ENCODE data around the gene AHDC1. TPM values are rescaled to one million over a fixed set of nuclear protein-coding genes. Genes with fewer than 3 reads are reported as not detected.
"Not testable (repeated sequence)": the region's sequence is repeated elsewhere in the genome, so short reads cannot be mapped to it uniquely, and the experiment has no call there.

Gene AHDC1
- total and polyA plus RNA-seq, 2 experiments from 2014 or later: 3.9 to 5.3 TPM

DNA sequence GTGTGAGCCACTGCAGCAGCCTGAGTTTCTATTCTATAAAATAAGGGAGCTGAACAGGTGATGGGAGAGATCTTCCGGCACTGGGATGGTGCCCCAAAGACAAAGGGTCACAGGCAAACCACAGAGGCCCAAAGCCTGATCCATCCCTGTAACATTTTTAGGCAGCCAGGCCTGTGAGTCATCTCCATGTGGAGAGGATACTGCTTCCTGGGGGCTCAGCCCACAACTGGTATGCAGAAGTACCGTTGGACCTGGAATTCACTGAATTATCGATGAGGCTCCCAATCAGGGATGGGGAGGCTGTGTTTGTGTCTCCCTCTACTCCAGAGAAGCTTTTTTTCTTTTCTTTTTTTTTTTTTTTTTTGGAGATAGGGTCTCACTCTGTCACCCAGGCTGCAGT, 65.2 kb downstream of the AHDC1 start:
- in situ Hi-C loops (cut with MboI): no loop called here
- H3K27me3 ChIP-seq (replicated peaks; ENCODE audit: insufficient read depth): no peaks in the 10 kb centered on the region
- no peak overlapping the region for H2AFZ ChIP-seq
- peak overlapping the region; percentile 75 for H3K9ac ChIP-seq
- H3K9me2 ChIP-seq (ENCODE audit: insufficient read depth): no peaks in the 10 kb centered on the region
- peak; percentile 87 for DNase-seq
- no peaks in the 10 kb centered on the region for H4K20me1 ChIP-seq (ENCODE audit: insufficient read depth)
- H3K4me1 ChIP-seq (ENCODE audit: insufficient read depth): peaks cover 74% of the 10 kb centered on the region
- H3K79me2 ChIP-seq (ENCODE audit: insufficient read depth): peaks cover 55% of the 10 kb centered on the region
- no peaks in the 10 kb centered on the region for H3K9me3 ChIP-seq (ENCODE audit: low read depth)
- H3K36me3 ChIP-seq (ENCODE audit: low read depth): no peaks in the 10 kb centered on the region
- peak overlapping the region; percentile 95 for H3K27ac ChIP-seq
- H3F3A ChIP-seq (ENCODE audit: insufficient read depth): peaks cover 49% of the 10 kb centered on the region
- TF ChIP-seq EZH2 (IDR thresholded peaks at IDR 0.05; ENCODE audit: insufficient read depth, poor library complexity, severe bottlenecking): no peak
- TF ChIP-seq EZH2phosphoT487 (IDR thresholded peaks at IDR 0.05; ENCODE audit: insufficient read depth, low read depth): no peak
- WGBS, 2 experiments (ENCODE audit: low coverage in 1 of 2, low lambda C conversion rate in 2 of 2, missing lambda C conversion rate in 2 of 2): 1 to 2% methylated on average over 3 of the region's 3 CpGs
- 0 out of 2 replicates have a peak overlapping the region, but pooled peaks have one; percentile 8 for H3K4me3 ChIP-seq
- H3K4me2 ChIP-seq (ENCODE audit: unreplicated experiment): peak overlapping the region; percentile 91

DNA sequence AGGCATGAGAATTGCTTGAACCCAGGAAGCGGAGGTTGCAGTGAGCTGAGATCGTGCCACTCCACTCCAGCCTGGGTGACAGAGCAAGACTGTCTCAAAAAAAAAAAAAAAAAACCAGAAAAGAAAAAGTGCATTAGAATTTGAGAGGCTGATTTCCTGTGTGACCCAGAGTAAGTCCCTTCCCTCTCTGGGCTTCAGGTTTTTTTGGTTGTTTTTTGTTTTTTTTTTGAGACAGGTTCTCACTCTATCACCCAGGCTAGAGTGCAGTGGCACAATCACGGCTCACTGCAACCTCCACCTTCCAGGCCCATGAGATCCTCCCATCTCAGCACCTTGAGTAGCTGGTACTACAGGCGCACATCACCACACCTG, 65.7 kb downstream of the AHDC1 start:
- Histone ChIP-seq H3K4me1 (ENCODE audit: insufficient read depth) (peaks cover 70% of the 10 kb centered on the region), H3K4me3 (0 out of 2 replicates have a peak overlapping the region, but pooled peaks have one; percentile 8), H3K9ac (peak overlapping the region; percentile 75), H3F3A (ENCODE audit: insufficient read depth) (peaks cover 45% of the 10 kb centered on the region), H3K27ac (peak overlapping the region; percentile 95), H3K4me2 (ENCODE audit: unreplicated experiment) (peak overlapping the region; percentile 91), H3K79me2 (ENCODE audit: insufficient read depth) (peaks cover 51% of the 10 kb centered on the region)
- H3K36me3 ChIP-seq (ENCODE audit: low read depth); H3K27me3 ChIP-seq (replicated peaks; ENCODE audit: insufficient read depth); H2AFZ ChIP-seq; in situ Hi-C loops (cut with MboI); DNase-seq; H3K9me3 ChIP-seq (ENCODE audit: low read depth); H4K20me1 ChIP-seq (ENCODE audit: insufficient read depth); H3K9me2 ChIP-seq (ENCODE audit: insufficient read depth): not testable (repeated sequence)
- 67 to 72% methylated on average over 3 to 4 of the region's 4 CpGs for WGBS, 2 experiments (ENCODE audit: low coverage in 1 of 2, low lambda C conversion rate in 2 of 2, missing lambda C conversion rate in 2 of 2)

- Histone ChIP-seq H2AFZ (no peak overlapping the region), H3K9me3 (ENCODE audit: low read depth) (no peaks in the 10 kb centered on the region), H4K20me1 (ENCODE audit: insufficient read depth) (no peaks in the 10 kb centered on the region), H3K4me3 (no peak overlapping the region), H3K9ac (peak overlapping the region; percentile 75), H3K4me1 (ENCODE audit: insufficient read depth) (peaks cover 55% of the 10 kb centered on the region), H3K4me2 (ENCODE audit: unreplicated experiment) (peak overlapping the region; percentile 74), H3K9me2 (ENCODE audit: insufficient read depth) (no peaks in the 10 kb centered on the region), H3K79me2 (ENCODE audit: insufficient read depth) (peaks cover 36% of the 10 kb centered on the region), H3K27ac (peak overlapping the region; percentile 95), H3K27me3 (replicated peaks; ENCODE audit: insufficient read depth) (no peaks in the 10 kb centered on the region), H3F3A (ENCODE audit: insufficient read depth) (peaks cover 33% of the 10 kb centered on the region), H3K36me3 (ENCODE audit: low read depth) (no peaks in the 10 kb centered on the region)
- in situ Hi-C loops (cut with MboI): no loop called here
- peak; percentile 93 for DNase-seq
- TF ChIP-seq EZH2 (IDR thresholded peaks at IDR 0.05; ENCODE audit: insufficient read depth, poor library complexity, severe bottlenecking): no peak
- 4 to 5% methylated on average over 11 of the region's 11 CpGs for WGBS, 2 experiments (ENCODE audit: low coverage in 1 of 2, low lambda C conversion rate in 2 of 2, missing lambda C conversion rate in 2 of 2)
Observed at GRCh38 chr1:27536767-27537166, 67.2 kb downstream of the AHDC1 start.

- Histone ChIP-seq H3K4me2 (ENCODE audit: unreplicated experiment) (peak overlapping the region; percentile 74), H3K4me3 (no peak overlapping the region), H2AFZ (no peak overlapping the region), H3F3A (ENCODE audit: insufficient read depth) (peaks cover 30% of the 10 kb centered on the region), H3K9ac (peak overlapping the region; percentile 75), H3K4me1 (ENCODE audit: insufficient read depth) (peaks cover 55% of the 10 kb centered on the region), H3K79me2 (ENCODE audit: insufficient read depth) (peaks cover 34% of the 10 kb centered on the region), H3K36me3 (ENCODE audit: low read depth) (no peaks in the 10 kb centered on the region), H3K27ac (peak overlapping the region; percentile 95), H4K20me1 (ENCODE audit: insufficient read depth) (no peaks in the 10 kb centered on the region), H3K9me3 (ENCODE audit: low read depth) (no peaks in the 10 kb centered on the region), H3K9me2 (ENCODE audit: insufficient read depth) (no peaks in the 10 kb centered on the region), H3K27me3 (replicated peaks; ENCODE audit: insufficient read depth) (no peaks in the 10 kb centered on the region)
- TF ChIP-seq EZH2 (IDR thresholded peaks at IDR 0.05; ENCODE audit: insufficient read depth, poor library complexity, severe bottlenecking) (no peak), EZH2phosphoT487 (IDR thresholded peaks at IDR 0.05; ENCODE audit: insufficient read depth, low read depth) (no peak)
- DNase-seq: no peak
- in situ Hi-C loops (cut with MboI): no loop called here
- 57 to 65% methylated on average over 15 of the region's 15 CpGs for WGBS, 2 experiments (ENCODE audit: low coverage in 1 of 2, low lambda C conversion rate in 2 of 2, missing lambda C conversion rate in 2 of 2)
Observed at GRCh38 chr1:27536010-27536757, 67.8 kb downstream of the AHDC1 start.
